ENCODE results near the gene PKP3.

Gene PKP3

GRCh38 chr11:428295-428694, 34.3 kb downstream of the PKP3 start:
- H3K4me3 ChIP-seq (ENCODE audit: low read depth, low read length), result no peak overlapping the region
- TF ChIP-seq, protein P1, sequence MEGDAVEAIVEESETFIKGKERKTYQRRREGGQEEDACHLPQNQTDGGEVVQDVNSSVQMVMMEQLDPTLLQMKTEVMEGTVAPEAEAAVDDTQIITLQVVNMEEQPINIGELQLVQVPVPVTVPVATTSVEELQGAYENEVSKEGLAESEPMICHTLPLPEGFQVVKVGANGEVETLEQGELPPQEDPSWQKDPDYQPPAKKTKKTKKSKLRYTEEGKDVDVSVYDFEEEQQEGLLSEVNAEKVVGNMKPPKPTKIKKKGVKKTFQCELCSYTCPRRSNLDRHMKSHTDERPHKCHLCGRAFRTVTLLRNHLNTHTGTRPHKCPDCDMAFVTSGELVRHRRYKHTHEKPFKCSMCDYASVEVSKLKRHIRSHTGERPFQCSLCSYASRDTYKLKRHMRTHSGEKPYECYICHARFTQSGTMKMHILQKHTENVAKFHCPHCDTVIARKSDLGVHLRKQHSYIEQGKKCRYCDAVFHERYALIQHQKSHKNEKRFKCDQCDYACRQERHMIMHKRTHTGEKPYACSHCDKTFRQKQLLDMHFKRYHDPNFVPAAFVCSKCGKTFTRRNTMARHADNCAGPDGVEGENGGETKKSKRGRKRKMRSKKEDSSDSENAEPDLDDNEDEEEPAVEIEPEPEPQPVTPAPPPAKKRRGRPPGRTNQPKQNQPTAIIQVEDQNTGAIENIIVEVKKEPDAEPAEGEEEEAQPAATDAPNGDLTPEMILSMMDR (IDR thresholded peaks at IDR 0.05; ENCODE audit: borderline replicate concordance, insufficient read depth, low read depth, low read length), result no peak

DNA sequence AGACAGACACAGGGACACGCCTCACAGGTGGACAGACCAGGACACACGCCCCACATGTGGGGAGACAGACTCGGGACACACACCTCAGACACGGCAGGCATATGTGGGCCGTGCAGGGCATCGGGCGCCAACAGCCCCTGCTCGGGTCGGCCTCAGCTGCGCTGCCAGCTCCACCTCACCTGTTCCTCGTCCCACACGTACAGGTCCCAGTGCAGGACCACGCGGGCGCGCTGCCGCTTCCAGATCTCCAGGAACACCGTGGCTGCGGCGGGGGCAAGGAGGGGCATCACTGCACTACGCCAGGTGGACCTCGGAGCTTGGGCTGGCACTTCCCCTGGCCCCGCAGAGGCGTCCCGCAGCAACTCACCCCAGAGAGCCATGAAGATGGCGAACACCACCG, 35.4 kb downstream of the PKP3 start:
- TF ChIP-seq, protein P1 (IDR thresholded peaks at IDR 0.05; ENCODE audit: borderline replicate concordance, insufficient read depth, low read depth, low read length), result no peak
- H3K4me3 ChIP-seq (ENCODE audit: low read depth, low read length), result no peak overlapping the region

DNA sequence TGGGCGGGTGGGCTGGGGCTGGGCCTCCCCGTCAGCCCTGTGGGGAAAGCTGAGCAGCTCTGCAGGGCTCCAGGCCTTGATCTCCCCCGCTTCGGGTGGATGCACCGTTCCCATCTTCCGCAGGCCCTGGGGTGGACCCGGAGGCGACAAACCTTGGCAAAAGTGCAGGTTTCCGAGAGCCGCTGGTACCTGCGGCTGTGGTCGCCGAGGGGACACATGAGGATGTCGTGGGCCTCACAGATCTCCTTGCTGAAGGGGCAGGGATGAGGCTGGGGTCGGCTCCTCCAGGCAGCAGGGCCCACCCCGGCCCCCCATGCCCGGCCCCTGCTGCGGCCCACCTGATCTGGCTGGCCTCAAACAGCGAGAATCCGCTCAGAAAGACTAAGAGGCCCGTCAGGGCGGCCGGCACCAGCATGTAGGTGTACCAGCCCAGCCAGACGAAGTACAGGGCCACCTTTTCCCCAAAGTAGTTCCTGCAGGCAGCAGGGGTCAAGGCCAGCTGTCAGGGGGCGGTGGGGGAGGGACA, 36.0 kb downstream of the PKP3 start:
- no peak overlapping the region for H3K4me3 ChIP-seq (ENCODE audit: low read depth, low read length)
- TF ChIP-seq, protein P1 (IDR thresholded peaks at IDR 0.05; ENCODE audit: borderline replicate concordance, insufficient read depth, low read depth, low read length), result no peak

DNA sequence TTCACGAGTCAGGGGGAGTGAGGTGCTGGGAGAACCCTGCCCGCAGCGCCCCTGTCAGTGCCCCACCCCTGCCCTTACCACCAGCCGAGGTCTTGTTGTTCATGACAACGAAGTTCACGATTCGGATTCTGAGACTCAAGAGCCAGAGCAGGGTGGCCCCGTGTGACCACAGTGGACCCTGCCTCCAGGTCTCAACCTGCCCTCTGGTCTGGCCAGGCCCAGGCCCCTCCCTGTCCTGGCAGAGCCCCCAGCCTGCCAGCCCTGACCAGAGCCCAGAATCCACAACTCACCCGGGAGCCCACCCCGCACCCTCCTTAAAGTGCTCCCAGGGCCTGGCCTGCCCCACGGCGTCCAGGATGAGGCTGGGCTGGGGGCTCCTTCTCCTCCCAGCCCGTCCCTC, 37.9 kb downstream of the PKP3 start:
- no peak overlapping the region for H3K4me3 ChIP-seq (ENCODE audit: low read depth, low read length)
- TF ChIP-seq, protein P1 (IDR thresholded peaks at IDR 0.05; ENCODE audit: borderline replicate concordance, insufficient read depth, low read depth, low read length), result no peak

- H3K4me3 ChIP-seq (ENCODE audit: low read depth, low read length), result no peak overlapping the region
- TF ChIP-seq, protein P1 (IDR thresholded peaks at IDR 0.05; ENCODE audit: borderline replicate concordance, insufficient read depth, low read depth, low read length), result no peak
Observed at GRCh38 chr11:432501-433100, 38.6 kb downstream of the PKP3 start.

- TF ChIP-seq, protein P1 (IDR thresholded peaks at IDR 0.05; ENCODE audit: borderline replicate concordance, insufficient read depth, low read depth, low read length), result no peak
- no peak overlapping the region for H3K4me3 ChIP-seq (ENCODE audit: low read depth, low read length)
Observed at GRCh38 chr11:433111-433510, 39.1 kb downstream of the PKP3 start.

DNA sequence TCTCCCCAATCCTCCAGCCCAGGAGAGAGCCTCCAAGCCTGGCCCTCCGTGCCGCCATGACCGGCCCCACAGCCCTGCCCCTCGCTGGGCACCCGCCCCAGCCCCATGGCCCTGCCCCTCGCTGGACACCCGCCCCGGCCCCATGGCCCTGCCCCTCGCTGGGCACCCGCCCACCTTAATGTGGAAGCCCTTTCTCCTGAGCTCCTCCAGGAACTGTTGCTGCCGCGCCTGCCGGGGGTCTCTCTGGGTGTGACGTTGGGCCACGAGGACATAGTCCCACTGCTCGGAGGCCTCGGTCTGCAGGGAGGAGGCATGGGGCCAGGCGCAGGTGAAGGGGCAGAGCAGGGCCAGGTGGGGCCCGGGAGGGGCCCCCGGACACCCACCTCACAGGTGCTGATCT, 39.6 kb downstream of the PKP3 start:
- TF ChIP-seq, protein P1 (IDR thresholded peaks at IDR 0.05; ENCODE audit: borderline replicate concordance, insufficient read depth, low read depth, low read length), result no peak
- no peak overlapping the region for H3K4me3 ChIP-seq (ENCODE audit: low read depth, low read length)
